Measurements from ENCODE around the gene U2AF1L4.

- TF ChIP-seq EZH2 (IDR thresholded peaks at IDR 0.05) (no peak), POLR2AphosphoS5 (IDR thresholded peaks at IDR 0.05; ENCODE audit: borderline replicate concordance, low read depth, low read length) (no peak)
These were observed 19.9 kb downstream of the U2AF1L4 start for GRCh38 chr19:35725216-35725861.
